ENCODE measurements around the gene CUTC.

CUTC gene

GRCh38 chr10:99732033-99732842, at the start of gene CUTC, which contains the start of gene COX15:
Gene CUTC (plus strand): TSS chr10:99732234. CDS start chr10:99732349, 115 bp downstream.
Gene COX15 (minus strand): TSS chr10:99732127. CDS start chr10:99732049, 78 bp downstream.
- H3K4me1 ChIP-seq (ENCODE audit: low read depth, poor library complexity, severe bottlenecking), result peaks cover 6% of the 10 kb centered on the region
- H2AFZ ChIP-seq (ENCODE audit: low read depth), result peak within 1 kb of the TSS; percentile 85
- peak within 1 kb of the TSS; percentile 88 for H3K9ac ChIP-seq
- peaks cover 4% of the 10 kb centered on the region; the same call in 1 of the 2 replicates for H3K36me3 ChIP-seq (ENCODE audit: insufficient read depth)
- TF ChIP-seq CTCF (conservative IDR thresholded peaks at IDR 0.05; ENCODE audit: low read depth, low read length), result peak; percentile 50
- H3K79me2 ChIP-seq (ENCODE audit: insufficient read depth, low read depth), result peaks cover 10% of the 10 kb centered on the region; the same call in 1 of the 2 replicates
- H3K4me2 ChIP-seq, result peak within 1 kb of the TSS; percentile 79
- H3K4me3 ChIP-seq (IDR thresholded peaks at IDR 0.05; ENCODE audit: insufficient read depth, low read depth, low read length), result no peak within 1 kb of the TSS
- no peaks in the 10 kb centered on the region for H3K27me3 ChIP-seq (ENCODE audit: insufficient read depth, low read depth)
- H4K20me1 ChIP-seq (ENCODE audit: insufficient read depth), result no peaks in the 10 kb centered on the region
- H3K27ac ChIP-seq, result peak within 1 kb of the TSS; percentile 86

GRCh38 chr10:99682752-99683151, 49.3 kb upstream of the CUTC start:
- H3K4me3 ChIP-seq (IDR thresholded peaks at IDR 0.05; ENCODE audit: insufficient read depth, low read depth, low read length), result no peak overlapping the region
- H2AFZ ChIP-seq (ENCODE audit: low read depth), result no peak overlapping the region
- no peaks in the 10 kb centered on the region for H3K36me3 ChIP-seq (ENCODE audit: insufficient read depth)
- H3K27me3 ChIP-seq (ENCODE audit: insufficient read depth, low read depth), result no peaks in the 10 kb centered on the region
- H3K27ac ChIP-seq, result no peak overlapping the region
- H3K4me2 ChIP-seq, result no peak overlapping the region
- no peaks in the 10 kb centered on the region for H4K20me1 ChIP-seq (ENCODE audit: insufficient read depth)
- no peaks in the 10 kb centered on the region for H3K4me1 ChIP-seq (ENCODE audit: low read depth, poor library complexity, severe bottlenecking)
- TF ChIP-seq CTCF (conservative IDR thresholded peaks at IDR 0.05; ENCODE audit: low read depth, low read length), result no peak
- H3K79me2 ChIP-seq (ENCODE audit: insufficient read depth, low read depth), result no peaks in the 10 kb centered on the region
- no peak overlapping the region for H3K9ac ChIP-seq

GRCh38 chr10:99685597-99685967, 46.5 kb upstream of the CUTC start:
- Histone ChIP-seq H3K27me3 (ENCODE audit: insufficient read depth, low read depth) (no peaks in the 10 kb centered on the region), H4K20me1 (ENCODE audit: insufficient read depth) (no peaks in the 10 kb centered on the region), H3K4me1 (ENCODE audit: low read depth, poor library complexity, severe bottlenecking) (no peaks in the 10 kb centered on the region), H3K4me3 (IDR thresholded peaks at IDR 0.05; ENCODE audit: insufficient read depth, low read depth, low read length) (no peak overlapping the region), H3K27ac (no peak overlapping the region), H2AFZ (ENCODE audit: low read depth) (no peak overlapping the region), H3K9ac (no peak overlapping the region), H3K79me2 (ENCODE audit: insufficient read depth, low read depth) (no peaks in the 10 kb centered on the region), H3K4me2 (no peak overlapping the region), H3K36me3 (ENCODE audit: insufficient read depth) (no peaks in the 10 kb centered on the region)
- no peak for TF ChIP-seq CTCF (conservative IDR thresholded peaks at IDR 0.05; ENCODE audit: low read depth, low read length)

GRCh38 chr10:99689461-99689860, 42.6 kb upstream of the CUTC start:
- no peaks in the 10 kb centered on the region for H4K20me1 ChIP-seq (ENCODE audit: insufficient read depth)
- H3K9ac ChIP-seq, result no peak overlapping the region
- H3K4me2 ChIP-seq, result no peak overlapping the region

More at GRCh38 chr10:99689461-99689860, 42.6 kb upstream of the CUTC start:
- no peaks in the 10 kb centered on the region for H3K79me2 ChIP-seq (ENCODE audit: insufficient read depth, low read depth)
- no peaks in the 10 kb centered on the region for H3K27me3 ChIP-seq (ENCODE audit: insufficient read depth, low read depth)
- H3K4me3 ChIP-seq (IDR thresholded peaks at IDR 0.05; ENCODE audit: insufficient read depth, low read depth, low read length), result no peak overlapping the region
- no peak for TF ChIP-seq CTCF (conservative IDR thresholded peaks at IDR 0.05; ENCODE audit: low read depth, low read length)
- no peaks in the 10 kb centered on the region for H3K4me1 ChIP-seq (ENCODE audit: low read depth, poor library complexity, severe bottlenecking)
- H3K27ac ChIP-seq, result no peak overlapping the region
- no peak overlapping the region for H2AFZ ChIP-seq (ENCODE audit: low read depth)
- H3K36me3 ChIP-seq (ENCODE audit: insufficient read depth), result no peaks in the 10 kb centered on the region
